ENCODE measurements around the gene TTC21B.

The TTC21B gene

GRCh38 chr2:165827921-165828276, 125.7 kb downstream of the TTC21B start:
- Histone ChIP-seq H3K4me1 (ENCODE audit: insufficient read depth, poor library complexity, severe bottlenecking) (peaks cover 12% of the 10 kb centered on the region), H3K9me3 (ENCODE audit: severe bottlenecking) (no peaks in the 10 kb centered on the region), H3K27me3 (ENCODE audit: insufficient read depth, poor library complexity, severe bottlenecking) (peaks cover 2% of the 10 kb centered on the region), H3K36me3 (ENCODE audit: low read depth) (no peaks in the 10 kb centered on the region), H3K4me3 (ENCODE audit: severe bottlenecking) (no peak overlapping the region), H3K27ac (ENCODE audit: poor library complexity, severe bottlenecking) (no peak overlapping the region)
- DNase-seq (ENCODE audit: low spot score), result no peak
- ATAC-seq (ENCODE audit: low read depth), result no peak
- no peak for TF ChIP-seq CTCF (IDR thresholded peaks at IDR 0.05; ENCODE audit: poor library complexity, severe bottlenecking)

GRCh38 chr2:165827016-165827920, 126.3 kb downstream of the TTC21B start:
- Histone ChIP-seq H3K4me3 (ENCODE audit: severe bottlenecking) (no peak overlapping the region), H3K27ac (ENCODE audit: poor library complexity, severe bottlenecking) (no peak overlapping the region), H3K4me1 (ENCODE audit: insufficient read depth, poor library complexity, severe bottlenecking) (peaks cover 6% of the 10 kb centered on the region), H3K9me3 (ENCODE audit: severe bottlenecking) (no peaks in the 10 kb centered on the region), H3K36me3 (ENCODE audit: low read depth) (no peaks in the 10 kb centered on the region), H3K27me3 (ENCODE audit: insufficient read depth, poor library complexity, severe bottlenecking) (peaks cover 2% of the 10 kb centered on the region)
- ATAC-seq (ENCODE audit: low read depth), result no peak
- TF ChIP-seq CTCF (IDR thresholded peaks at IDR 0.05; ENCODE audit: poor library complexity, severe bottlenecking), result no peak
- no peak for DNase-seq (ENCODE audit: low spot score)

- no peak for ATAC-seq (ENCODE audit: low read depth)
- Histone ChIP-seq H3K27ac (ENCODE audit: poor library complexity, severe bottlenecking) (no peak overlapping the region), H3K4me3 (ENCODE audit: severe bottlenecking) (no peak overlapping the region), H3K4me1 (ENCODE audit: insufficient read depth, poor library complexity, severe bottlenecking) (peaks cover 6% of the 10 kb centered on the region), H3K36me3 (ENCODE audit: low read depth) (no peaks in the 10 kb centered on the region), H3K9me3 (ENCODE audit: severe bottlenecking) (no peaks in the 10 kb centered on the region), H3K27me3 (ENCODE audit: insufficient read depth, poor library complexity, severe bottlenecking) (peaks cover 2% of the 10 kb centered on the region)
- TF ChIP-seq CTCF (IDR thresholded peaks at IDR 0.05; ENCODE audit: poor library complexity, severe bottlenecking), result no peak
- no peak for DNase-seq (ENCODE audit: low spot score)
These were observed 128.5 kb downstream of the TTC21B start for GRCh38 chr2:165825041-165825440.

Measured in RWPE2 (cell line).